ENCODE data around the gene PACS2. TPM values are rescaled to one million over a fixed set of nuclear protein-coding genes. Genes with fewer than 3 reads are reported as not detected.

Gene PACS2
- total RNA-seq (2022; extraction: Qiagen RNA extraction; ENCODE audit: low read depth) = 19.6 to 29.2 TPM (median 26.5 TPM) in 5 replicates

GRCh38 chr14:105314287-105315200 is at the start of gene PACS2:
TSS of gene PACS2 (plus strand) at chr14:105314748. CDS start at chr14:105314919, 171 bp downstream.

GRCh38 chr14:105300542-105301102 is 13.9 kb upstream of the PACS2 start, which contains the start of gene BRF1:
TSS of gene BRF1 (minus strand) at chr14:105301001. CDS start at chr14:105300629, 372 bp downstream.

GRCh38 chr14:105398044-105398725 is 83.6 kb downstream of the PACS2 start, which contains the start of gene TEX22:
TSS of gene TEX22 (plus strand) at chr14:105398538. CDS start at chr14:105399341, 803 bp downstream.

GRCh38 chr14:105419195-105420091 is 104.9 kb downstream of the PACS2 start, which contains the start of gene MTA1:
TSS of gene MTA1 (plus strand) at chr14:105419827. CDS start at chr14:105420036, 209 bp downstream.

Other genes starting within 250 kb of the PACS2 start
- 0.56 to 0.87 TPM (median 0.69 TPM) in 5 replicates for gene GPR132, start 249.3 kb upstream of the PACS2 start, total RNA-seq (2022; extraction: Qiagen RNA extraction; ENCODE audit: low read depth)
- gene JAG2, start 146.0 kb upstream of the PACS2 start, total RNA-seq (2022; extraction: Qiagen RNA extraction; ENCODE audit: low read depth) = 18.8 to 25.7 TPM (median 25.2 TPM) in 5 replicates
- gene NUDT14, start 133.4 kb upstream of the PACS2 start, total RNA-seq (2022; extraction: Qiagen RNA extraction; ENCODE audit: low read depth) = 26.6 to 43.8 TPM (median 41.8 TPM) in 5 replicates
- 31.1 to 44.6 TPM (median 41.2 TPM) in 5 replicates for gene BTBD6, start 66.2 kb upstream of the PACS2 start, total RNA-seq (2022; extraction: Qiagen RNA extraction; ENCODE audit: low read depth)
- gene BRF1, start 13.7 kb upstream of the PACS2 start, total RNA-seq (2022; extraction: Qiagen RNA extraction; ENCODE audit: low read depth) = 22.2 to 28.7 TPM (median 27.7 TPM) in 5 replicates
- gene TEX22, start 83.8 kb downstream of the PACS2 start, total RNA-seq (2022; extraction: Qiagen RNA extraction; ENCODE audit: low read depth) = 0.14 to 0.52 TPM (median 0.23 TPM) in 4 of 5 replicates, not detected in the other
- gene MTA1, start 105.1 kb downstream of the PACS2 start, total RNA-seq (2022; extraction: Qiagen RNA extraction; ENCODE audit: low read depth) = 57.3 to 82.9 TPM (median 78.9 TPM) in 5 replicates
- 124 to 214 TPM (median 194 TPM) in 5 replicates for gene CRIP2, start 160.1 kb downstream of the PACS2 start, total RNA-seq (2022; extraction: Qiagen RNA extraction; ENCODE audit: low read depth)
- 1,759 to 2,006 TPM (median 1,923 TPM) in 5 replicates for gene CRIP1, start 172.1 kb downstream of the PACS2 start, total RNA-seq (2022; extraction: Qiagen RNA extraction; ENCODE audit: low read depth)
- 33.9 to 47.0 TPM (median 44.7 TPM) in 5 replicates for gene TEDC1, start 176.5 kb downstream of the PACS2 start, total RNA-seq (2022; extraction: Qiagen RNA extraction; ENCODE audit: low read depth)
- 4.6 to 8.8 TPM (median 8.2 TPM) in 5 replicates for gene TMEM121, start 211.8 kb downstream of the PACS2 start, total RNA-seq (2022; extraction: Qiagen RNA extraction; ENCODE audit: low read depth)